Kidney capillary endothelial cell (primary cell): Measurements from ENCODE around the gene MBLAC1.
A peak's percentile ranks its signal among the peaks of the same experiment; 100 is the strongest.

ENCODE experiments used
- DNase-seq: peaks from one replicate; pipeline ENCODE4 v3.0.0-alpha.2; 2018; ENCODE audit warnings: low spot score

The MBLAC1 gene

DNA sequence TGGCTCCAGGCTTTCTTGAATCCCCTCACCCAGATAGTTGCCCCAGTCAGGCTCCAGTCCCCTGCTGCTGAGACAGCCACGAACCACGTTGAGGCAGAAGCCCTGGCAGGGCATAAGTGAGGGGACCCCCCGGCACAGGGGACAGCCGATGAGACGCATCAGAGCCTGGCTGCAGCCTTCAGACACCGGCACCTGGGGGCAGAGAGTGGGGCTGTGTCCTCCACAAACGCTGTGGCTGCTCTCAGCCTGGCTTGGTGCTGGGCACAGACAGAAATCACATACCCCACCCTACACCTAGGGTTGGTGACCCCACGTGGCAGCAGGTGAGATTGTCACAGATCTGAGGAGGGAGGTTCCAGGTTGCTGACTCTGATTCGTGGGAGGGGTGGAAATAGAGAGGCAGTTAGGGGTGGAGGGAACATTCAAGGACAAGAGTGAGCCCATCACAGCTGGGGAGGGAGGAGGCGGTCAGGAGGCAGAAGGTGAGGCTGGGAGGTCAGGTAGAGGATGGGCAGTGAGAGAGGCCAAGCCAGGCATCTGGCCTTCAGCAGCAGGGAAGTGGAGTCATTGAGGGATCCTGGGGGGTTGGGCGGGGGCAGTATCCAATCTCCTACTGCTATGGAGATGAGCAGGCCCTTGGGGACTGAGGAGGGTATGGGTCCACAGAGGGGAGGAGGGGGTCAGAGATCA, 47.2 kb downstream of the MBLAC1 start:
- no peak for DNase-seq

DNA sequence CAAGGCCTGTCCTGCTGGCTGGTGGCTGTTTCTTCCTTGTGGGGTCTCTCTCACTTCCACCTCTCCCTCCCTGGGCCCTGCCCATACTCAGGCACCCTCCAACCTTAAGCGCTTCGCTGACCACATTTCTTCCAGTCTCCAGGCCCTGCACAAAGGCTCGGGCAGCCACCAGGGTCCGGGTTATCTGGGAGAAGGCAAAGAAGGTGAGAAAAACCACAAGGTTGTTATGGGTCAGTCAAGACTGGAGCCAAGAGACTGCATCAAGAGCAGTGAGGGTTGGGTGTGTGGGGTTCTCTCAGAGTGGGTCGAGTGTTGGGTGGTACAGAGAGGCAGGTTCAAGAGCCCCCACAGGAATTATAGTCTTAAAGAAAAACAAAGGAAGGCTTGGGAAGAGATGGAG, 47.8 kb downstream of the MBLAC1 start:
- no peak for DNase-seq

DNA sequence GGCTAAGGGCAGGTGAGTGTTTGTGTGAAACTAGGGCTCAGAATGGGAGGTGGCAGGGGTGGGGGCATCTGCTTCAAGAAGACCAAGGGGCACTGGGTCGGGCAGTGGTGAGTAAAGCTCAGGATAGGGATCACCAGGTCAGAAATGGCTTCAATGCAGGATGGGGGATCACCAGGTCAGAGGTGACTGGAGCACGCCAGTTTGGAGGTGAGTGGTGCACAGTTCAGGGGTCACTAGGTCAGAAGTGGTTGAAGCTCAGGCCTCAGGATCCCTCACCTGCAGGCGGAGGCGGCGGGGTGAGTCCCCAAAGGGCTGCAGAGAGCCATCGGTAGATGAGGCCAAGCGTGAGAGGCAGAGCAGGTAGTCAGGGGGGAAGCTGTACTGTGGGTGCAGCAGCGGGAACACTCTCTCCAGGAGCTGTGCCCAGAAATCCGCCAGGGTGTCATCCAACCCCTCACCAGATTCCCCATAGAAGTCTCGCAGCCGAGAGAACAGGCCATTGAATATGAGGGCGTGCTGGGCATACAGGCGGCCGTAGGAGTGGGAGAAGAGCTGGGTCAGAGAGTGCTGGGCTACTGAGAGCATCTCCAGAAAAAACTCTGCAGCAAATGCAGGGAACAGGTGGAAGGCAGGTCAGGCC, 48.6 kb downstream of the MBLAC1 start:
- DNase-seq: no peak

DNA sequence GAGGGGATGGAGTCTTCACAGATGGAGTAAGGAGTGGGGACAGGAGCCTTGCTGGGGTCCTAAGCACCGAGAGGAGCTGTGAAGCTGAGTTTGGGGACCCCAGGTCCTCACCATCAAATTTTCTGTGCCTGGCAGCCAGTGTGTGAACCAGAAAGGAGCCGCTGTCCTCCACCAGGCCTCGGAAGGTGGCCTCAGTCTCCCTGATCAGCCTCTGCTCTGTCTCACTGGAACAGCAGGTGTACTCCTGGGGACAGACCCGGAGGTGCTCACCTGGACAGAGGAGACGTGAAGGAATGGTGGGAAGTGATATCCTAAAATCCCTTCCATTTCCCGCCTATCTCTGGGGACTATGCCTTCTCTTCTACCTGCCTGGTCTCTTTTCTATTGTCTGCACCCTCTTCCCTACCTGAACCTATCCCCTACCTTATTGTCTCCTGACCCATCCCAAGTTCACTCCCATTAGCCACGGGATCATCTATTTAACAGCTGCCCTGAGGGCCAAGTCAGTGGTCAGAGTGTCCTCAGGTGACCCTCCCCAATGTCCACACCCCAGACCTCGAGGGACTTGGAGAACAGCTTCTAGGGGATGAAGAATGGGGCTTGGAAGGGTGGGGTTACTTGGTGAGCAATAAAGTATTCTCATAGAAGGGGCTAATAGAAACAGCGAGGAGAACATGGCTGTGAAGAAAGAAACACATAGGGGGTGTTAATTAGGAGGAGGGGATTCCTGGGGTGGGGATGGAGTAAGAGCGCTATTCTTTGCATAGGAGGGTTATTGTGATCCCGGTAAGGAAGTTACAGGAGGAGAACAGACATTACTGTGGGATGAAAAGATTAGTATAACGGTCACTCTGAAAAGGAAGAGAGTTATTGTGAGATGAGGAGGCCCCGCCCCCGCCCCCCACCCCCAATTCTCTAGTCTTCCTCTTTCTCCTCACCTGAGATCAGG, 49.6 kb downstream of the MBLAC1 start:
- DNase-seq: no peak

DNA sequence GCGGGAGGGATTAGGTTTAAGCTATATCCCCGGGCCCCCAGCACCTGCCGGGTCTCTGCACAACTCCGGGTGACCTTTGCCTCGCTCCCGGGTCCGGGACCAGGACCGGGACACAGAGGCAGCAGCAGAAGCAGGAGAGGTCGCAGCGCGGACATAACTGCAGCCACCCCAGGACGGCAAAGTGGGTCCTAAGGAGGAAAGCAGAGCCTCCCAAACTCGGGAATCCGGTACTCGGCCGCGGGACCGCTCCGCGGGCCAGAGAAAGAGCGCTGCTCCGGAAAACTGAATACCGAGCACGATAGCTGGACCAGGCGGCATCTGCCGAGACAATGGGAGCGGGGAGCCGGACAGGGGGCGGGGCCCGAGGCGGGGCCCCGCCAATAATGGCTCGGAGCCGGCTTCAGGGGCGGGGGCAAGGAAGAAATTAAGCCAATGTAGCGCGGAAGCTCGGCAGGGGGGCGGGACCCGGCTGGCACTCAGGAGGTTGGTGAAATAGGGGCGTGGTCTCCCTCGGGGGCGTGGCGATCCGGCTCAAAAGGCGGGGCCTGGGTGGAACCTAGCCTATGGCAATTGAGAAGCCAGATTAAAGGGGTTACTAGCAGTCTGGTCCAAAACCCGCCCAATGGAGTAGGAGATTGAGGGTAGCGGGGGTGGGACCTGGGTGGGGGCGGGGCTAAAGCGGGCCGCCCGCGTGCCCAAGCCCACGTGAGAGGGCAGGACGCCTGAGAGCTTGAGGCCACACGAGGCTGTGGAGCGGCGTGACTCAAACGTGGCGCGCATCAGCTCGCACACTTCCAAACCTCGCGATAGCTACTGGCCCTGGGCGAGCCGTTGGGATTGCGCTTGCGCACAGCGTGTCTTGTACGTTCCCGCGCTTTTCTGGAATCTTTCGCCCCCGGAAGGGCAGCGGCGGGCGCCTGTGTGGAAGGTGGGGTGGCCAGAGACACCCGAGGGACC, 50.6 kb downstream of the MBLAC1 start, which contains the start of the genes GPC2 and STAG3:
Gene GPC2, minus strand, starts transcription at position 337 of the 957 bp plus-strand sequence. Its CDS starts 182 bp downstream, at position 155.
Gene STAG3, plus strand, starts transcription at position 874 of the 957 bp plus-strand sequence. CDS start 2,639 bp downstream, outside the sequence.
- DNase-seq: peak; percentile 98
